GM12864 (cell line): ENCODE measurements around the gene P3H3.
"Not testable (repeated sequence)": the region's sequence is repeated elsewhere in the genome, so short reads cannot be mapped to it uniquely, and the experiment has no call there.

Experiments
- DNase-seq: peaks from one replicate; pipeline ENCODE4 v3.0.0-alpha.2; 2011; ENCODE audit warnings: low read depth
- H3K4me3 ChIP-seq: 2 replicates; pipeline ENCODE4 v1.5.1; 2011; ENCODE audit warnings: mild to moderate bottlenecking, low read depth, low read length, control low read depth
- TF ChIP-seq, protein P1 (sequence below): IDR thresholded peaks from 2 replicates; pipeline ENCODE4 v1.5.1; 2011; ENCODE audit warnings: low read depth, mild to moderate bottlenecking, moderate library complexity, low read length, control low read depth, inconsistent platforms; ENCODE audit errors: missing control alignments

Gene P3H3

GRCh38 chr12:6872073-6873048 lies 44.2 kb downstream of the P3H3 start:
- TF ChIP-seq, protein P1, sequence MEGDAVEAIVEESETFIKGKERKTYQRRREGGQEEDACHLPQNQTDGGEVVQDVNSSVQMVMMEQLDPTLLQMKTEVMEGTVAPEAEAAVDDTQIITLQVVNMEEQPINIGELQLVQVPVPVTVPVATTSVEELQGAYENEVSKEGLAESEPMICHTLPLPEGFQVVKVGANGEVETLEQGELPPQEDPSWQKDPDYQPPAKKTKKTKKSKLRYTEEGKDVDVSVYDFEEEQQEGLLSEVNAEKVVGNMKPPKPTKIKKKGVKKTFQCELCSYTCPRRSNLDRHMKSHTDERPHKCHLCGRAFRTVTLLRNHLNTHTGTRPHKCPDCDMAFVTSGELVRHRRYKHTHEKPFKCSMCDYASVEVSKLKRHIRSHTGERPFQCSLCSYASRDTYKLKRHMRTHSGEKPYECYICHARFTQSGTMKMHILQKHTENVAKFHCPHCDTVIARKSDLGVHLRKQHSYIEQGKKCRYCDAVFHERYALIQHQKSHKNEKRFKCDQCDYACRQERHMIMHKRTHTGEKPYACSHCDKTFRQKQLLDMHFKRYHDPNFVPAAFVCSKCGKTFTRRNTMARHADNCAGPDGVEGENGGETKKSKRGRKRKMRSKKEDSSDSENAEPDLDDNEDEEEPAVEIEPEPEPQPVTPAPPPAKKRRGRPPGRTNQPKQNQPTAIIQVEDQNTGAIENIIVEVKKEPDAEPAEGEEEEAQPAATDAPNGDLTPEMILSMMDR = peak; percentile 96
- H3K4me3 ChIP-seq = peak overlapping the region; percentile 72
- no peak for DNase-seq

GRCh38 chr12:6873094-6874014 lies 45.1 kb downstream of the P3H3 start, which contains the start of gene SPSB2:
Gene SPSB2, minus strand, starts transcription at chr12:6873303. Its CDS starts 402 bp downstream, at chr12:6872901.
- DNase-seq = peak; percentile 88
- peak within 1 kb of the TSS; percentile 72 for H3K4me3 ChIP-seq
- TF ChIP-seq, protein P1 = no peak

DNA sequence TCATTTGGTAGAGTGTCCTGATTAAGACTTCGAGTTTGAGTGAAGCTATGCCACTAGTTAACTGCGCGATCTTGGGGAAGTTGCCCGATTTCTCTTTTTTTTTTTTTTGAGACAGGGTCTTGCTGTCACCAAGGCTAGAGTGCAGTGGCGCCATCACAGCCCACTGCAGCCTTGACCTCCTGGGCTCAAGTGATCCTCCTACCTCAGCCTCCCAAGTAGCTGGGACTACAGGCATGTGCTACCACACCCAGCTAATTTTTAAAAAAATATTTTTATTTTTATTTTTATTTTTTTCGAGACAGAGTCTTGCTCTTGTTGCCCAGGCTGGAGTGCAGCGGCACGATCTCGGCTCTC lies 45.8 kb downstream of the P3H3 start:
- H3K4me3 ChIP-seq = peak overlapping the region; percentile 72

DNA sequence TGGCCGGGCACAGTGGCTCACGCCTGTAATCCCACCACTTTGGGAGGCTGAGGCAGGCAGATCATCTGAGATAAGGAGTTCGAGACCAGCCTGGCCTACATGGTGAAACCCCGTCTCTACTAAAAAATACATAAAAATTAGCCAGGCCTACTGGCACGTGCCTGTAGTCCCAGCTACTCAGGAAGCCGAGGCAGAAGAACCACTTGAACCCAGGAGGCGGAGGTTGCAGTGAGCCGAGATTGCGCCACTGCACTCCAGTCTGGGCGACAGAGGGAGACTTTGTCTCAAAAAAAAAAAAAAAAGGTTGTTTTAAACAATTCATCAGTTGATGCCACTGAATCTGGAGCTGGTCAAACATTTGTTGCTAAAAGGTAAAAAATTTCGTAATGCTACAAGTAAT lies 51.6 kb downstream of the P3H3 start:
- not testable (repeated sequence) for H3K4me3 ChIP-seq, DNase-seq

More for the DNA sequence above, 45.8 kb downstream of the P3H3 start:
- not testable (repeated sequence) for DNase-seq

DNA sequence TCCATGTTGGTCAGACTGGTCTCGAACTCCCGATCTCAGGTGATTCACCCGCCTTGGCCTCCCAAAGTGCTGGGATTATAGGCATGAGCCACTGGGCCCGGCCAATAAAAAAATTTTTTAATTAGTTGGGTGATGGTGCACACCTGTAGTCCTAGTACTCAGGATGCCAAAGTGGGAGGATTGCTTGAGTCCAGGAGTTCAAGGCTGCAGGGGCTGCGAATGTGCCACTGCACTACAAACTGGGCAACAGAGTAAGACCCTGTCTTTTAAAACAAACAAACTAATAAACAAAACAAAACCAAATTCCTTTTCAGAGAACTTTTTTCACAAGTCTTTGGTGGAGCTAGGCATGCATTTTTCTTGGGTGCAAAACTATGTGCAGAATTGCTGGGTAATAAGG lies 55.0 kb downstream of the P3H3 start:
- TF ChIP-seq, protein P1 = no peak
- no peak overlapping the region for H3K4me3 ChIP-seq
- no peak for DNase-seq

GRCh38 chr12:6883683-6884082 lies 55.5 kb downstream of the P3H3 start:
- TF ChIP-seq, protein P1 = no peak
- no peak for DNase-seq
- H3K4me3 ChIP-seq = no peak overlapping the region

DNA sequence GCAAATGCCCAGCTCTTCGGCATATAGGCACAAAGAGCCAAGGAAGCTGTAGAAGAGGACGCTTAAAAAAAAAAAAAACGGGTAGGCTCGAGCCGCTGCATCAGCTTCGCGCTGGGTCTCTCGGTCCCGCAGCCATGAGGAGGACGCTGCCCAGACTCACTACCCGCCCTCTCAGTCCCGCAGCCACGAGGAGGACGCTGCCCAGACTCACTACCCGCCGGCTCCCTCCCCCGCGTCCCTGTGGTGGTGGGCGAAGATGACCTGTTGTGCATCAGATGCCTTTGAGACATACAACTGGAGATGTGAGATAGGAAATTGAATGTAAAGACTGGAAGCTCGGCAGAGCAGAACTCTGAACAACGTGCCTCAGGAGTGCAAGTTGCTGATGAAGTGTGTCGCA lies 56.3 kb downstream of the P3H3 start:
- TF ChIP-seq, protein P1 = no peak
- no peak for DNase-seq
- H3K4me3 ChIP-seq = no peak overlapping the region

GRCh38 chr12:6886206-6886999 lies 58.2 kb downstream of the P3H3 start:
- H3K4me3 ChIP-seq, DNase-seq: not testable (repeated sequence)
